Upper lobe of right lung (tissue), 1 donor: ENCODE measurements around the gene DHX32. TPM values are rescaled to one million over a fixed set of nuclear protein-coding genes. Genes with fewer than 3 reads are reported as not detected.
"Not testable (repeated sequence)": the region's sequence is repeated elsewhere in the genome, so short reads cannot be mapped to it uniquely, and the experiment has no call there.

Source experiments
- ATAC-seq: fragments of 200-7000 bp; cut with Tn5 transposase; one replicate; pipeline ENCODE4 v1.9.1; 2020; ENCODE audit warnings: mild to moderate bottlenecking, moderate library complexity
- DNase-seq: peaks from one replicate; pipeline ENCODE4 v3.0.0-alpha.2; 2020
- H3K27ac ChIP-seq: fragments of 200-600 bp; one replicate; pipeline ENCODE4 v1.8.0; 2022
- H3K27me3 ChIP-seq: fragments of 200-600 bp; one replicate; pipeline ENCODE4 v1.8.0; 2022; ENCODE audit warnings: mild to moderate bottlenecking
- H3K36me3 ChIP-seq: fragments of 200-600 bp; one replicate; pipeline ENCODE4 v1.8.0; 2022
- H3K4me1 ChIP-seq: fragments of 200-600 bp; one replicate; pipeline ENCODE4 v1.8.0; 2022
- H3K4me3 ChIP-seq: fragments of 200-600 bp; one replicate; pipeline ENCODE4 v1.8.0; 2022; ENCODE audit warnings: mild to moderate bottlenecking
- H3K9me3 ChIP-seq: fragments of 200-600 bp; one replicate; pipeline ENCODE4 v1.8.0; 2022
- intact Hi-C: fragments of 100-400 bp; cut with DNase I; formaldehyde crosslinking; loops from one replicate; pipeline ENCODE4 v1.11.0; 2022
- long read RNA-seq: library from polyadenylated mRNA; unstranded; transcript quantifications from one replicate; pipeline ENCODE4 v2.0.0, GENCODE V29; 2021
- total RNA-seq: library from RNA; stranded (reverse); fragmentation: NEBNext Ultra II Directional; extraction: Animal tissue kit (Norgen Biotek cat#: 25700); gene quantifications from one replicate; pipeline ENCODE4 v1.2.1, GENCODE V29; 2021
- TF ChIP-seq, protein P1 (sequence below): fragments of 200-600 bp; IDR thresholded peaks from one replicate; pipeline ENCODE4 v1.8.0; 2022; ENCODE audit warnings: antibody characterized with exemption
- donor health status: DM: no; HTN: yes; CAD: no; lungs with severe emphysema.

DHX32 gene, protein sequence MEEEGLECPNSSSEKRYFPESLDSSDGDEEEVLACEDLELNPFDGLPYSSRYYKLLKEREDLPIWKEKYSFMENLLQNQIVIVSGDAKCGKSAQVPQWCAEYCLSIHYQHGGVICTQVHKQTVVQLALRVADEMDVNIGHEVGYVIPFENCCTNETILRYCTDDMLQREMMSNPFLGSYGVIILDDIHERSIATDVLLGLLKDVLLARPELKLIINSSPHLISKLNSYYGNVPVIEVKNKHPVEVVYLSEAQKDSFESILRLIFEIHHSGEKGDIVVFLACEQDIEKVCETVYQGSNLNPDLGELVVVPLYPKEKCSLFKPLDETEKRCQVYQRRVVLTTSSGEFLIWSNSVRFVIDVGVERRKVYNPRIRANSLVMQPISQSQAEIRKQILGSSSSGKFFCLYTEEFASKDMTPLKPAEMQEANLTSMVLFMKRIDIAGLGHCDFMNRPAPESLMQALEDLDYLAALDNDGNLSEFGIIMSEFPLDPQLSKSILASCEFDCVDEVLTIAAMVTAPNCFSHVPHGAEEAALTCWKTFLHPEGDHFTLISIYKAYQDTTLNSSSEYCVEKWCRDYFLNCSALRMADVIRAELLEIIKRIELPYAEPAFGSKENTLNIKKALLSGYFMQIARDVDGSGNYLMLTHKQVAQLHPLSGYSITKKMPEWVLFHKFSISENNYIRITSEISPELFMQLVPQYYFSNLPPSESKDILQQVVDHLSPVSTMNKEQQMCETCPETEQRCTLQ
- 35.1 TPM for total RNA-seq
- long read RNA-seq, partial matches to known transcripts, result 6 of 73 reads
- long read RNA-seq, other reads (novel, unspliced or antisense), result 66 of 73 reads

DNA sequence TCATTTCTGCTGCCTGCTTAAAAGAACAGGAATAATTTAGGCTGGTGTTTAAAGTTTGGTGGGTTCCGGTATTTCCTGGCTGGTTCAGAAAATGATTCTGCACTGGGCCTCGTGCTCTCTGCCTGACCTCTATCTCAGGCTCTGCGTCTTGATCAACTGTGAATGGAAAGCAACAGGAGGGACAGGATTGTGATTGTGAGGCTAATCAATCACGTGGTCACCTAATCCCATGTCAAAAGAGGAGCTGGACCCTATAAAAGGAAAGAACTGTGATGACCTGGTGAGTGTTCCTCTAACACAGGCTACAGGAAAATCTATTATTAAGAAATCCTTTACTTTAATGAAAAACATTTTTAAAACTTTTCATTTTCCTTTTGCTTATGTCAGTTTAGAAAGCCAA is at the start of gene DHX32:
DHX32 (minus strand) TSS at position 101 of the 400 bp plus-strand sequence. CDS start 468 bp downstream, outside the sequence.
- no peaks in the 10 kb centered on the region for H3K9me3 ChIP-seq
- DNase-seq, result no peak
- intact Hi-C loops, result no loop called here
- H3K4me1 ChIP-seq, result no peaks in the 10 kb centered on the region
- no peaks in the 10 kb centered on the region for H3K27me3 ChIP-seq
- no peak within 1 kb of the TSS for H3K27ac ChIP-seq
- H3K4me3 ChIP-seq, result no peak within 1 kb of the TSS
- no peak for ATAC-seq
- TF ChIP-seq, protein P1, sequence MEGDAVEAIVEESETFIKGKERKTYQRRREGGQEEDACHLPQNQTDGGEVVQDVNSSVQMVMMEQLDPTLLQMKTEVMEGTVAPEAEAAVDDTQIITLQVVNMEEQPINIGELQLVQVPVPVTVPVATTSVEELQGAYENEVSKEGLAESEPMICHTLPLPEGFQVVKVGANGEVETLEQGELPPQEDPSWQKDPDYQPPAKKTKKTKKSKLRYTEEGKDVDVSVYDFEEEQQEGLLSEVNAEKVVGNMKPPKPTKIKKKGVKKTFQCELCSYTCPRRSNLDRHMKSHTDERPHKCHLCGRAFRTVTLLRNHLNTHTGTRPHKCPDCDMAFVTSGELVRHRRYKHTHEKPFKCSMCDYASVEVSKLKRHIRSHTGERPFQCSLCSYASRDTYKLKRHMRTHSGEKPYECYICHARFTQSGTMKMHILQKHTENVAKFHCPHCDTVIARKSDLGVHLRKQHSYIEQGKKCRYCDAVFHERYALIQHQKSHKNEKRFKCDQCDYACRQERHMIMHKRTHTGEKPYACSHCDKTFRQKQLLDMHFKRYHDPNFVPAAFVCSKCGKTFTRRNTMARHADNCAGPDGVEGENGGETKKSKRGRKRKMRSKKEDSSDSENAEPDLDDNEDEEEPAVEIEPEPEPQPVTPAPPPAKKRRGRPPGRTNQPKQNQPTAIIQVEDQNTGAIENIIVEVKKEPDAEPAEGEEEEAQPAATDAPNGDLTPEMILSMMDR, result no peak
- H3K36me3 ChIP-seq, result peaks cover 5% of the 10 kb centered on the region

DNA sequence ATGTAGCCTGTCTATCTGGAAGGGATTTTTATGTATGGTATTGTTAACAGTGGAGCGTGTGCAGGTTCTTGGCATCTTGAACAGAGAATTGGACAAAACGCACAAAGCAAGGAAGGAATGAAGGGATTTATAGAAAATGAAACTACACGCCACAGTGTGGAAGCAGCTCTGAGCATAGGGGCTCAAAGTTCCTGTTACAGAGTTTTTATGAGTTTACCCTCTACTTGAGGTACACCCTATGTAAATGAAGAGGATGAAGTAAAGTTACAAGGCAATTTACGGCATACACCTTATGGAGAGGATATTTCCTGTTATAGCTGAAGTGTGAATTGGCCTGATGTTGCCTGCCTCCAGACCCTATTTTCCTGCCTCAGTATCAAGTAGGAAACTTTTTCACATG is 48.5 kb upstream of the DHX32 start:
- ATAC-seq (no peak), DNase-seq (no peak)
- Histone ChIP-seq H3K4me1 (no peaks in the 10 kb centered on the region), H3K27me3 (no peaks in the 10 kb centered on the region), H3K27ac (no peak overlapping the region), H3K9me3 (no peaks in the 10 kb centered on the region), H3K4me3 (no peak overlapping the region), H3K36me3 (no peaks in the 10 kb centered on the region)
- intact Hi-C loops, result no loop called here
- TF ChIP-seq, protein P1, result no peak

DNA sequence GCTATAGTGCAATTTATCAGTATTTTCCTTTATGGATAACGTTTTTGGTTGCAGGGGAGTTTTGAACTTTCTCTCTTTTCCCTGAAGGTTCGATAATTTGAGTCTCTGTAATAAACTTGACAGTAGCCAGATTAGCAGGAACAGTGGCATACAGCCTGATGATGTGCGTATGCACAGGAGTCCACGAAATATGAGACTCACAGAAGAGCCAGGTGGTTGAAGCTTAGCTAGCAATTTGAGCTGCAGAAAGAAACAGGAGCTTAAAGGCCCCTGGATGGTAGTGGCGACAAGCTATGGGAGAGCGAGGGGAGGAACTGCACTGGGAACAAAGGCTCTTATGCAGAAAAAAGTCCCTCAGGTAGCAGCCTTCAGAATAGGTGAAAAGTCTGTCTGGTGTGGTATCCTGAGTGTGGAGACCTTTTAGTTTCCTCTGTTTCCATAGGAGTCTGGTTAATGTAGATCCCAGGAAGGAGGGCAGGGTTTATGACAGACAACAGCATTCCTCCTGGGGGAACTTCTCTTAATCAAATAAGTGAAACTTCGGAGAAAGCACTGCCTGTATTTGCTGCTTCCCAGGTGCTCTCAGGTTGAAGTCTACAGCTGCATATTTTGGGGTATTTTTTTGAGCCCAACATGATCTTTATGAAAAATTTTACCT is 48.0 kb upstream of the DHX32 start:
- TF ChIP-seq, protein P1, result no peak
- DNase-seq (no peak), ATAC-seq (no peak)
- Histone ChIP-seq H3K27ac (no peak overlapping the region), H3K4me1 (no peaks in the 10 kb centered on the region), H3K4me3 (no peak overlapping the region), H3K9me3 (no peaks in the 10 kb centered on the region), H3K27me3 (no peaks in the 10 kb centered on the region), H3K36me3 (no peaks in the 10 kb centered on the region)
- intact Hi-C loops, result no loop called here

DNA sequence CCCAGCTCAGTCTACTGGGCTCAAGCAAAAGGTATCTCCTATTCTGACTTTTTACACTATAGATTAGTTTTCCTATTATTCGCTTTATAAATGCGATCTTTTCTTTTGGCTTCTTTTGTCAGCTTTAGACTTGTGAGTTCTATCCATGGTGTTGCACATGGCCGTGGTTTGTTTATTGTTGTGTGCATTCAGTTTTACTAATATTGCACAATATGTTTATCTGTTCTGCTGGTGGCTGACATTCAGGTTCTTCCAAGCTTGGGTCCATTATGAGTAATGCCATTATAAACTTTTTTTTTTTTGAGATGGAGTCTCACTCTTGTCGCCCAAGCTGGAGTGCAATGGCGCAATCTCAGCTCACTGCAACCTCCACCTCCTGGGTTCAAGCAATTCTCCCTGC is 46.2 kb upstream of the DHX32 start:
- DNase-seq, H3K4me3 ChIP-seq, H3K4me1 ChIP-seq, H3K36me3 ChIP-seq, ATAC-seq, H3K9me3 ChIP-seq, intact Hi-C loops, H3K27ac ChIP-seq, H3K27me3 ChIP-seq: not testable (repeated sequence)

DNA sequence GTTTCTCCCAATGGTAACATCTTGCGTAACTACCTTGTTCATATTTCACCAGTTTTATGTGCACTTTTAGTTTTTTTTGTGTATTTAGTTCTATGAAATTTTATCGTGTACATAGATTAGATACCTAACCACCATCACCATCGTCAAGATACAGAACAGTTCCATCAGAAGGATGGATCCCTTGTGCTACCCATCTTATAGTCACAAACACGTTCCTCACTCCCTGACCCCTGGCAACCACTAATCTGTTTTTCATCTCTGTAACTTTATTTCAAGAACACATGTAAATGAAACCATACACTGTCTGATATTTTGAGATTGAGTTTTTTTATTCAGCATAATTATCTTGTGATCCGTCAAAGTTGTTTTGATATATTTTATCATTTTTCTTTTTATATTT is 45.2 kb upstream of the DHX32 start:
- no peaks in the 10 kb centered on the region for H3K9me3 ChIP-seq
- ATAC-seq (peak; percentile 59), DNase-seq (no peak)
- intact Hi-C loops, result no loop called here
- H3K4me1 ChIP-seq, result no peaks in the 10 kb centered on the region
- H3K27me3 ChIP-seq, result no peaks in the 10 kb centered on the region
- no peak overlapping the region for H3K4me3 ChIP-seq
- no peak overlapping the region for H3K27ac ChIP-seq
- TF ChIP-seq, protein P1, result no peak
- H3K36me3 ChIP-seq, result no peaks in the 10 kb centered on the region
